ENCODE results near the gene CCDC71.
A peak's percentile ranks its signal among the peaks of the same experiment; 100 is the strongest.

Gene CCDC71

GRCh38 chr3:49124991-49125670 lies 41.0 kb downstream of the CCDC71 start:
- Histone ChIP-seq H3K4me3 (ENCODE audit: low read length) (no peak overlapping the region), H3F3A (ENCODE audit: insufficient read depth, low read length) (peaks cover 12% of the 10 kb centered on the region), H3K9me2 (replicated peaks; ENCODE audit: insufficient read depth, low read length) (no peaks in the 10 kb centered on the region), H3K36me3 (replicated peaks; ENCODE audit: insufficient read depth, low read length) (no peaks in the 10 kb centered on the region), H3K9me3 (replicated peaks; ENCODE audit: insufficient read depth, low read length) (no peaks in the 10 kb centered on the region), H3K27ac (ENCODE audit: low read length) (no peak overlapping the region), H3K9ac (ENCODE audit: low read length) (no peak overlapping the region), H4K20me1 (ENCODE audit: insufficient read depth, low read length) (no peaks in the 10 kb centered on the region), H3K4me2 (ENCODE audit: low read depth, low read length) (no peak overlapping the region), H2AFZ (ENCODE audit: low read length) (no peak overlapping the region), H3K4me1 (ENCODE audit: low read length) (no peaks in the 10 kb centered on the region), H3K79me2 (ENCODE audit: low read length) (peaks cover 3% of the 10 kb centered on the region), H3K27me3 (replicated peaks; ENCODE audit: insufficient read depth, low read length) (peaks cover 3% of the 10 kb centered on the region; the same call in 1 of the 2 replicates)
- no peak for DNase-seq
- no peak for TF ChIP-seq EZH2 (optimal IDR thresholded peaks at IDR 0.05; ENCODE audit: low read depth, low read length)
- TF ChIP-seq, protein P1, sequence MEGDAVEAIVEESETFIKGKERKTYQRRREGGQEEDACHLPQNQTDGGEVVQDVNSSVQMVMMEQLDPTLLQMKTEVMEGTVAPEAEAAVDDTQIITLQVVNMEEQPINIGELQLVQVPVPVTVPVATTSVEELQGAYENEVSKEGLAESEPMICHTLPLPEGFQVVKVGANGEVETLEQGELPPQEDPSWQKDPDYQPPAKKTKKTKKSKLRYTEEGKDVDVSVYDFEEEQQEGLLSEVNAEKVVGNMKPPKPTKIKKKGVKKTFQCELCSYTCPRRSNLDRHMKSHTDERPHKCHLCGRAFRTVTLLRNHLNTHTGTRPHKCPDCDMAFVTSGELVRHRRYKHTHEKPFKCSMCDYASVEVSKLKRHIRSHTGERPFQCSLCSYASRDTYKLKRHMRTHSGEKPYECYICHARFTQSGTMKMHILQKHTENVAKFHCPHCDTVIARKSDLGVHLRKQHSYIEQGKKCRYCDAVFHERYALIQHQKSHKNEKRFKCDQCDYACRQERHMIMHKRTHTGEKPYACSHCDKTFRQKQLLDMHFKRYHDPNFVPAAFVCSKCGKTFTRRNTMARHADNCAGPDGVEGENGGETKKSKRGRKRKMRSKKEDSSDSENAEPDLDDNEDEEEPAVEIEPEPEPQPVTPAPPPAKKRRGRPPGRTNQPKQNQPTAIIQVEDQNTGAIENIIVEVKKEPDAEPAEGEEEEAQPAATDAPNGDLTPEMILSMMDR (IDR thresholded peaks at IDR 0.05; ENCODE audit: low read length): peak; percentile 21
- no peak for TF ChIP-seq EZH2phosphoT487 (IDR thresholded peaks at IDR 0.05; ENCODE audit: low read length)

GRCh38 chr3:49124203-49124602 lies 41.9 kb downstream of the CCDC71 start:
- peaks cover 5% of the 10 kb centered on the region for H3K4me1 ChIP-seq (ENCODE audit: low read length)
- no peak overlapping the region for H3K27ac ChIP-seq (ENCODE audit: low read length)
- no peaks in the 10 kb centered on the region for H3K9me3 ChIP-seq (replicated peaks; ENCODE audit: insufficient read depth, low read length)
- peaks cover 12% of the 10 kb centered on the region for H3K79me2 ChIP-seq (ENCODE audit: low read length)
- peaks cover 12% of the 10 kb centered on the region for H3F3A ChIP-seq (ENCODE audit: insufficient read depth, low read length)
- no peak for DNase-seq
- H3K4me3 ChIP-seq (ENCODE audit: low read length): no peak overlapping the region
- H3K9ac ChIP-seq (ENCODE audit: low read length): no peak overlapping the region
- no peak for TF ChIP-seq EZH2phosphoT487 (IDR thresholded peaks at IDR 0.05; ENCODE audit: low read length)
- TF ChIP-seq EZH2 (optimal IDR thresholded peaks at IDR 0.05; ENCODE audit: low read depth, low read length): no peak
- TF ChIP-seq, protein P1 (IDR thresholded peaks at IDR 0.05; ENCODE audit: low read length): no peak
- H3K4me2 ChIP-seq (ENCODE audit: low read depth, low read length): no peak overlapping the region
- no peaks in the 10 kb centered on the region for H4K20me1 ChIP-seq (ENCODE audit: insufficient read depth, low read length)
- no peak overlapping the region for H2AFZ ChIP-seq (ENCODE audit: low read length)
- no peaks in the 10 kb centered on the region for H3K36me3 ChIP-seq (replicated peaks; ENCODE audit: insufficient read depth, low read length)
- peaks cover 3% of the 10 kb centered on the region; the same call in 1 of the 2 replicates for H3K27me3 ChIP-seq (replicated peaks; ENCODE audit: insufficient read depth, low read length)
- H3K9me2 ChIP-seq (replicated peaks; ENCODE audit: insufficient read depth, low read length): no peaks in the 10 kb centered on the region

- peaks cover 3% of the 10 kb centered on the region; the same call in 1 of the 2 replicates for H3K27me3 ChIP-seq (replicated peaks; ENCODE audit: insufficient read depth, low read length)
- H3K4me1 ChIP-seq (ENCODE audit: low read length): peaks cover 8% of the 10 kb centered on the region
- DNase-seq: no peak
- no peaks in the 10 kb centered on the region for H4K20me1 ChIP-seq (ENCODE audit: insufficient read depth, low read length)
- no peak overlapping the region for H3K4me3 ChIP-seq (ENCODE audit: low read length)
- no peak overlapping the region for H2AFZ ChIP-seq (ENCODE audit: low read length)
- no peak overlapping the region for H3K27ac ChIP-seq (ENCODE audit: low read length)
- H3K9me2 ChIP-seq (replicated peaks; ENCODE audit: insufficient read depth, low read length): no peaks in the 10 kb centered on the region
- no peak overlapping the region for H3K9ac ChIP-seq (ENCODE audit: low read length)
- no peaks in the 10 kb centered on the region for H3K9me3 ChIP-seq (replicated peaks; ENCODE audit: insufficient read depth, low read length)
- H3F3A ChIP-seq (ENCODE audit: insufficient read depth, low read length): peaks cover 12% of the 10 kb centered on the region
- no peaks in the 10 kb centered on the region for H3K36me3 ChIP-seq (replicated peaks; ENCODE audit: insufficient read depth, low read length)
- H3K4me2 ChIP-seq (ENCODE audit: low read depth, low read length): no peak overlapping the region
- H3K79me2 ChIP-seq (ENCODE audit: low read length): peaks cover 17% of the 10 kb centered on the region
- TF ChIP-seq EZH2phosphoT487 (IDR thresholded peaks at IDR 0.05; ENCODE audit: low read length) (no peak), EZH2 (optimal IDR thresholded peaks at IDR 0.05; ENCODE audit: low read depth, low read length) (no peak)
- TF ChIP-seq, protein P1 (IDR thresholded peaks at IDR 0.05; ENCODE audit: low read length): no peak
Measured at GRCh38 chr3:49123687-49124086, 42.4 kb downstream of the CCDC71 start.
